Uterus (tissue), 2 donors: ENCODE results near the gene DOK3.

Experiments used
- CTCF ChIP-seq, 4 experiments: fragments of 200-600 bp in 2 of 4; fragments of 450-650 bp in 2 of 4; sonication (generic) in 2 of 4; IDR thresholded peaks; one replicate each; pipeline ENCODE4 v1.5.1; 2016 to 2019; ENCODE audit warnings: antibody characterized with exemption in 4 of 4, mild to moderate bottlenecking in 2 of 4, moderate library complexity in 1 of 4
- POLR2A ChIP-seq, 2 donors: fragments of 450-650 bp; IDR thresholded peaks; one replicate each; pipeline ENCODE4 v1.6.1; 2016; ENCODE audit warnings: antibody characterized with exemption in 2 of 2, mild to moderate bottlenecking in 1 of 2, moderate library complexity in 1 of 2

GRCh38 chr5:177504086-177505056 lies 5.3 kb downstream of the DOK3 start:
- TF ChIP-seq POLR2A (IDR thresholded peaks at IDR 0.05) = no peak
- no peak for TF ChIP-seq CTCF (IDR thresholded peaks at IDR 0.05)
